Femur (tissue), 1 donor: ENCODE data around the gene C1QB.
"Not testable (repeated sequence)": the region's sequence is repeated elsewhere in the genome, so short reads cannot be mapped to it uniquely, and the experiment has no call there.

Source experiments
- DNase-seq: peaks from one replicate; pipeline ENCODE4 v3.0.0-alpha.2; 2017

Gene C1QB

DNA sequence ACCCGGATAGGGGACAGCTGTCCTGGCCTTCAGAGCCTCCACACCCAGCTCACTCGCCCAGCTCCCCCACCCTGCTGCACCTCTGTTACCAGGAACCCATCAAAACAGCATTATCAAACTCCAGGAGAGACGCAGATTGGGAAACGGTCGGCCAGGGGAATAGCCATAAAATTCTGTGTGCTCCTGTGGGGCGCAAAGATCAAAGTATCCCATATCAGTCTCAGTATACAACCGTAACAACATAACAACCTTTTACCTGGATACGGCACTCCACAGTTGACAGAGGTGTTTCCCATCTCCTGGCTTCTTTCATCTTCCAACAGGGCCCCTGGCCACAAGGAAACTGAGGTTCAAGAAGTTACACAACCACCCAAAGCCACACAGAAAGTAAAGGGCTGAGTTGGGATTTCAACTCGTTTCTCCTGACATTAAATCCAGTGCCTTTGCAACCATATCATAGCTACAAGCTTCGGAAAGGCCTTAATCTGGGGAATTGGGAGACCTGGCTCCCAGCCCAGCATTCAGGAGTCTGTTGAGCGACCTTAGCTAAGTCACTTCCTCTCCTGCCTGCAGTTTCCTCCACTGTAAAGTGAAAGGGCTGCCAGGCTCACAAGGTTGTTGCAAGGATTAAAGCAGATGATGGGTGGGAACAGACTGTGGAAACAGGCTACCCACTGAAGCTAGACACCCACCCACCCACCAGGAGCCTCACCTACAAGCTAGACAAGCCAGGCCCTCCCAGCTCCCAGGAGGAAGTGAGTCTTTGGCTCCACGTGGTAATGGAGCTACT lies 49.5 kb downstream of the C1QB start:
- DNase-seq = no peak

DNA sequence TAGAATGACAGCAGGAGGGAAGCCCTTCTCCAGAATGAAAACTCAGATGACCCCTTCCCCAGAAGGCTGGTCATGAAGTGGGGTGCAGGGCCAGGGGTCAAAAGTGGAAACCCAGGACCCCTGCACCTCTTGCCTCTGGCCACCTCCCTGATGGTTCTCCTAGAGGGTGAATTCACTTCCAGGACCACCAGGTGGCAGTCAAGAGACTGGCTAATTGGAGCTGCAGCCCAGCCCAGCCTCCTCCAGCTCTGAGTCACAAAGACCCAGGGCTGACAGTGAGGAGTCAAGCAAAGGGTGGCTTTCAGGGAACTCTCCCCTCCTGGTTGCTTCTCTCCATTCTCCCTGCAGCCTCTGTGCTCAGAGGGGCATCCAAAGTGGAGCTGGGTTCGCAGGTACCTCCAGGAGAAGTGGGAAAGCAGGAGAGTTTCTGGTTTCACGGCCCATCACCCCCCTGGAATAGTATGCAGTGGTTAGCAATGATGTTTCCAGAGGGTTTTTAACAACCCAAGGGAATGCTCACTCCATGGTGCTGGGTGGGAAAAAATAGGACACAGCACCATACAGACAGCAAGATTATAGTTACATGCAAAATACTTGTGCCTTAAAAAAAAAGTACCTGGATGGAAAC lies 51.5 kb downstream of the C1QB start:
- peak; percentile 90 for DNase-seq

DNA sequence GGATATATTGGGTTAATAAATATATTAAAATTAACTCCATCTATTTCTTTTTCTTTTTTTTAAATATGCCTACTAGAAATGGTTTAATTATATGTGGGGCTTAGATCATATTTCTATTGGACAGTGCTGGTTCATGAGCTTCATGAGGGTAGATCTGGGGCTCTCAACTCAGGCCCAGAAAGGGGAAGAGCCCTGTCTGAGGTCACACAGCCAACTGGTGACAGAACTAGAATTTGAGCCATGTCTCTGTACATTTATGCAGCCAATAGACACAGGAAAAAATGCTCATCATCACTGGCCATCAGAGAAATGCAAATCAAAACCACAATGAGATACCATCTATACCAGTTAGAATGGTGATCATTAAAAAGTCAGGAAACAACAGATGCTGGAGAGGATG lies 52.5 kb downstream of the C1QB start:
- DNase-seq = no peak

DNA sequence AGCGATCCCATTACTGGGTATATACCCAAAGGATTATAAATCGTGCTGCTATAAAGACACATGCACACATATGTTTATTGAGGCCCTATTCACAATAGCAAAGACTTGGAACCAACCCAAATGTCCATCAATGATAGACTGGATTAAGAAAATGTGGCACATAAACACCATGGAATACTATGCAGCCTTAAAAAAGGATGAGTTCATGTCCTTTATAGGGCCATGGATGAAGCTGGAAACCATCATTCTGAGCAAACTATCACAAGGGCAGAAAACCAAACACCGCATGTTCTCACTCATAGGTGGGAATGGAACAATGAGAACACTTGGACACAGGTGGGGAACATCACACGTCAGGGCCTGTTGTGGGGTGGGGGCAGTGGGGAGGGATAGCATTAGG lies 53.1 kb downstream of the C1QB start:
- not testable (repeated sequence) for DNase-seq

DNA sequence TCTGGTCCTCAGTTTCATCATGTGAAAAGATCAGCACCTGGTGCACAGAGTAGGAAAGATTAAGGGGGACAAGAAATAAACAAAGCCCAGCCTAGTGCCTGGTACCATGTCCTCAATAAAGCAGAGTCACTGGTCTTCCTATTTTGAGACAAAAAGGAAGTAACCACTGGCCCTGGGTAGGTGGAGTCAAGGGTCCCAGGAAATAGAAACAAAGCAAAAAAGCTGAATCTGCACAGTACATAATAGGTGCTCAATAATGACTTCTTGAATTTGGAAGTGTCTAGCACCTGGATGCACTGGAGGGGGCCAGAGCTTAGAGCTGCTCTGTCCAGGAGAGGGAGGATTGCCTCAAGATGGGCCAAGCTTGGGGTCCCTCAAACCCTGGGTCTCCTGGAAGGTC lies 55.7 kb downstream of the C1QB start:
- DNase-seq = no peak

DNA sequence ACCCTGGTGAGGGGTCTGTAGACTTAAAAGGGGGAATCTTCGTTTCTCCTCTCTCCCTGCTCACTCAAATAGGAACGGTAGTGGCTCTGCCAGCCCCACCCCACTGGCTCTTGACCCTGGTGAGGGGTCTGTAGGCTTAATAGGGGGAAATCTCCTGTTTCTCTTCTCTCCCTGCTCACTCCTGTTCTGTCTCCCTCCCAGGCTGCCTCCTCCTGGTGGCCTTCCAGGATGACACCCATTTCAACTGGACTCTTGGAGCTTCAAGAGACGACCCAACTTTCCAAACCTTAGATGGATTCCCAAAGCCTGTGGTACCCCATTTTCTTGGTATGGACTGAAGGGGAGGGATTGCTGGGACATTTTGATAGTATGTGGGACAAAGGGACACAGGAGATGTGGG lies 56.2 kb downstream of the C1QB start:
- DNase-seq = no peak

DNA sequence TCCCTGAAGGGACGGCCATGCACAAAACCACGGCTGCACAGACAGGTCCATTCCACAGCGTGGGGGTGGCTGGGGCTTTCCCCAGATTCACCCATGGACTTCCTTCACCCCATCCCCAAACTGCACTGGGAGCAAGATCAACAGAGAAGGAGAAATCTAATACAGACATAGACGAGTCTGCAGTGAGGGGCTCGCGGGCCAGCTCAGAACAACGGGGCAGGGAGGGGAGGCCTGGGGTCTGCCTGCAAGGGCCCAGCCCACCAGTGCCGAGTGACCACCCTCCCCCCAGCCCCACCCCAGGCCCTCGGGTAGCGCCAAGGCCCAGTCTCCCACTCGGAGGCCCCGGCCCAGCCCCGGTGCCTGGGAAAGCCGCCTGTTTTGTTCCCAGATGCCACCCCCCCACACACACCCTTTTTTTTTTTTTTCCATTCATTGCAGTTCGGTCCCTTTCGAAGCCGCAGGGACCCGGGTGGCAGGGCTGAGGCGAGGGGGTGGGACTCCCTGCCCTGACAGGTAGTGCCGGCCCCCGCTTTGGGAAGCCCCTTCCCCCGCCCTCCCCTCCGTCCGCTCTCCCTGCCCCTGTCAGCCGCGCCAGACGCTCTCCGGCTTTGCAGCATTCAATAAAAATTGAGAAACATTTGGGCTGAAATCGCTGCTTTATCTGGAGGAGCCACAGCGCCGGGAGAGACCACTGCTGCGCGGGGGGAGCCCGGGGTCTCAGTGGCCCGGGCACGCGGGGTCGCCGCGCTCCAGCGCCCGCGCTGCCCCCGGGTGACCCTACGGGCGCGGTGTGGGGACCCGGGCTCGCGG lies 57.1 kb downstream of the C1QB start:
- DNase-seq = peak; percentile 81

DNA sequence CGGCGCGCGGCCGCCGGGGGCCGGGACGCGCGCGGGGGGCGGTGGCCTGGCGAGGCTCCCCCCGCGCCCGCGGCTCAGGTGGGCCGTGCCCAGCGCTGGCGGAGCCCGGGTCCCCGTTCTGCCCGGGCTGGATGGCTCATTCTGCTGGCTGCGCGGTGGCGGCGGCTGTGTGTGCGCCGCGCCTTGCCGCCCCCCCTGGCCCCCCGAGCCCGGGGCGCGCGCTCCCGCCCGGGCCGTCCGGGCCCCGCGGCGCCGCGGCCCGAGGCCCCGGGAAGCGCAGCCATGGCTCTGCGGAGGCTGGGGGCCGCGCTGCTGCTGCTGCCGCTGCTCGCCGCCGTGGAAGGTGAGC lies 57.6 kb downstream of the C1QB start, which contains the start of gene EPHB2:
TSS of gene EPHB2 (plus strand) at position 139 of the 349 bp plus-strand sequence. CDS start at position 283, 144 bp downstream.
- peak; percentile 63 for DNase-seq

DNA sequence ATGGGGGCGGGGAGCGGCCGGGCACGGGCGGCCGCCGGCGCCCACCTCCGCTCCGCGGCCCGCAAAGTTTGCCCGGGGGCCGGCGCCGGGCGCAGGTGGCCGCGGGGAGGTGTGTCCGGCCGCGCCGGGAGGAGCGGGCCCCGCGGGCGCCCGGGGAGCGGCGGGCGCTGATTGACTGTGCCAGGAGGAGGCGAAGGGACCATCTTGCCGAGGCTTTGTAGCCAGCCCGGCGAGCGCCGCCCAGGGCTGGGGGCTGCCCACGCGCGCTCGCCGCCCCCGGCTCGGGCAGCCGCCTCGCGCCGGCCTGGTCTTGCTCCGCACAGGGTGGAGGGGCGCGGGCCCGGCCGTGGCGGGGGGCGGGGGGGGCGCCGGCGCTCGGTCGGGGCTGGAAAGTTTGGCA lies 58.0 kb downstream of the C1QB start:
- no peak for DNase-seq
